NCI-H524 treated with DMSO at 0.1 percent for 48 hours (cell line): ENCODE data around the gene COL9A1.
"Not testable (repeated sequence)": the region's sequence is repeated elsewhere in the genome, so short reads cannot be mapped to it uniquely, and the experiment has no call there.

ENCODE experiments used
- DNase-seq: peaks from one replicate; lab custom pipeline; 2025; lab: John Stamatoyannopoulos, UW

COL9A1 gene

GRCh38 chr6:70303034-70303525 is at the start of gene COL9A1:
Gene COL9A1 (minus strand): TSS chr6:70303084. CDS start chr6:70302924, 160 bp downstream.
- no peak for DNase-seq

GRCh38 chr6:70351461-70351860 is 48.6 kb upstream of the COL9A1 start:
- DNase-seq, result no peak

- no peak for DNase-seq
Measured at GRCh38 chr6:70345619-70346018, 42.7 kb upstream of the COL9A1 start.

- no peak for DNase-seq
Measured at GRCh38 chr6:70343313-70343712, 40.4 kb upstream of the COL9A1 start.

- DNase-seq, result not testable (repeated sequence)
Measured at GRCh38 chr6:70339810-70340209, 36.9 kb upstream of the COL9A1 start.

GRCh38 chr6:70338775-70339174 is 35.9 kb upstream of the COL9A1 start:
- DNase-seq, result no peak

- DNase-seq, result no peak
Measured at GRCh38 chr6:70337743-70338105, 34.8 kb upstream of the COL9A1 start.

- DNase-seq, result no peak
Measured at GRCh38 chr6:70336996-70337742, 34.3 kb upstream of the COL9A1 start.

- no peak for DNase-seq
Measured at GRCh38 chr6:70327036-70327435, 24.2 kb upstream of the COL9A1 start.

GRCh38 chr6:70325009-70325408 is 22.1 kb upstream of the COL9A1 start:
- DNase-seq, result no peak

- not testable (repeated sequence) for DNase-seq
Measured at GRCh38 chr6:70317799-70318198, 14.9 kb upstream of the COL9A1 start.

- no peak for DNase-seq
Measured at GRCh38 chr6:70315079-70315751, 12.3 kb upstream of the COL9A1 start.

- DNase-seq, result no peak
Measured at GRCh38 chr6:70314296-70314695, 11.4 kb upstream of the COL9A1 start.

GRCh38 chr6:70312165-70312745 is 9.4 kb upstream of the COL9A1 start:
- DNase-seq, result no peak

GRCh38 chr6:70310063-70310694 is 7.3 kb upstream of the COL9A1 start:
- DNase-seq, result no peak

GRCh38 chr6:70309243-70309642 is 6.4 kb upstream of the COL9A1 start:
- no peak for DNase-seq

- DNase-seq, result not testable (repeated sequence)
Measured at GRCh38 chr6:70308142-70308541, 5.3 kb upstream of the COL9A1 start.

GRCh38 chr6:70307008-70307407 is 4.1 kb upstream of the COL9A1 start:
- DNase-seq, result no peak

GRCh38 chr6:70304616-70305015 is 1.7 kb upstream of the COL9A1 start:
- DNase-seq, result no peak

GRCh38 chr6:70299456-70299855 is 3.4 kb downstream of the COL9A1 start:
- DNase-seq, result no peak

- no peak for DNase-seq
Measured at GRCh38 chr6:70298068-70298467, 4.8 kb downstream of the COL9A1 start.

GRCh38 chr6:70292193-70292592 is 10.7 kb downstream of the COL9A1 start:
- no peak for DNase-seq

GRCh38 chr6:70289299-70289698 is 13.6 kb downstream of the COL9A1 start:
- DNase-seq, result no peak
